Measurements from ENCODE around the gene LSM4.
A peak's percentile ranks its signal among the peaks of the same experiment; 100 is the strongest.
"Not testable (repeated sequence)": the region's sequence is repeated elsewhere in the genome, so short reads cannot be mapped to it uniquely, and the experiment has no call there.

Gene LSM4

GRCh38 chr19:18322759-18323460 lies at the start of gene LSM4:
Gene LSM4 (minus strand): TSS chr19:18323076. CDS start chr19:18323020, 56 bp downstream.
- DNase-seq, result peak; percentile 99 to 100

- DNase-seq, result no peak
Observed at GRCh38 chr19:18368504-18369222, 45.8 kb upstream of the LSM4 start.

- no peak for DNase-seq
Observed at GRCh38 chr19:18366021-18366435, 43.2 kb upstream of the LSM4 start.

GRCh38 chr19:18364826-18365528 lies 42.1 kb upstream of the LSM4 start:
- DNase-seq, result no peak

GRCh38 chr19:18364277-18364825 lies 41.5 kb upstream of the LSM4 start:
- not testable (repeated sequence) for DNase-seq

GRCh38 chr19:18363787-18364186 lies 40.9 kb upstream of the LSM4 start:
- no peak for DNase-seq

GRCh38 chr19:18362934-18363542 lies 40.2 kb upstream of the LSM4 start:
- no peak for DNase-seq

- DNase-seq, result no peak
Observed at GRCh38 chr19:18361646-18362045, 38.8 kb upstream of the LSM4 start.

GRCh38 chr19:18357041-18357440 lies 34.2 kb upstream of the LSM4 start:
- DNase-seq, result no peak

- not testable (repeated sequence) for DNase-seq
Observed at GRCh38 chr19:18354743-18355142, 31.9 kb upstream of the LSM4 start.

- no peak for DNase-seq
Observed at GRCh38 chr19:18353378-18354005, 30.6 kb upstream of the LSM4 start.

GRCh38 chr19:18351544-18351943 lies 28.7 kb upstream of the LSM4 start:
- DNase-seq, result no peak

GRCh38 chr19:18350490-18350889 lies 27.6 kb upstream of the LSM4 start:
- no peak for DNase-seq

- DNase-seq, result peak; percentile 23 to 25
Observed at GRCh38 chr19:18349524-18350128, 26.8 kb upstream of the LSM4 start.

GRCh38 chr19:18348818-18349339 lies 26.0 kb upstream of the LSM4 start:
- DNase-seq, result not testable (repeated sequence)

- no peak for DNase-seq
Observed at GRCh38 chr19:18348171-18348570, 25.3 kb upstream of the LSM4 start.

- no peak for DNase-seq
Observed at GRCh38 chr19:18346091-18346490, 23.2 kb upstream of the LSM4 start.

GRCh38 chr19:18345296-18345695 lies 22.4 kb upstream of the LSM4 start:
- DNase-seq, result no peak

- DNase-seq, result no peak
Observed at GRCh38 chr19:18344582-18344950, 21.7 kb upstream of the LSM4 start.

- no peak for DNase-seq
Observed at GRCh38 chr19:18342090-18342632, 19.3 kb upstream of the LSM4 start.

Measured in CD4-positive, alpha-beta T cell treated with Interferon alpha-2 for 1 hour (primary cell).